GM20431 (cell line): Measurements from ENCODE around the gene PRRG4.
"Not testable (repeated sequence)": the region's sequence is repeated elsewhere in the genome, so short reads cannot be mapped to it uniquely, and the experiment has no call there.

Experiments used
- in situ Hi-C: fragments of 300-500 bp; cut with MseI, MboI; formaldehyde crosslinking; loops from one replicate; pipeline ENCODE4 v1.15.0; 2020; ENCODE audit warnings: low sequenced_read_pairs; ENCODE audit not compliant: unreplicated experiment

PRRG4 gene

DNA sequence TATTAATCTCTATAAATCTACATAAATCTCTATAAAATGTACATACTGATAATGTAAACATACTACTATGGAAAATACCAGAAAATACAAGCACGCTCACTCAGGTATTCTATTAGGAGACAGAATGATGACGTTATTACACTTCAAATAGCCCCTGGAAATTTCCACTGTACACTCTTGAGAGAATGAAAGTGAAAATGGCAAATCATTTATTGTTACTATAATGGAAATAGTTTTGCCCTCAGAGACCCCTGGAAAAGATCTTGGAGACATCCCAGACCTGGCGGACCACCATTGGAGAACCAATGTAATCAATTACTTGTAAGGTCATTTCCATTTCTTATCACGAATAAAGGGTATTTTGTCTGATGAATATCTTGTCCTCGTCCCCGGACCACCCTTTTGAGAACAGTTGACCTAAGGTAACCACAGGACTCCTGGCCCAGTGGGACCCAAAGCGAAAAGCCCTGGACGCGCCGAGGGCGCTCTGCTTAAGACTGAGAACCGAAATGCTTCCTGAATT lies 509 bp upstream of the PRRG4 start:
- in situ Hi-C loops: no loop called here

GRCh38 chr11:32830413-32830738 lies 649 bp downstream of the PRRG4 start:
- in situ Hi-C loops: no loop called here

DNA sequence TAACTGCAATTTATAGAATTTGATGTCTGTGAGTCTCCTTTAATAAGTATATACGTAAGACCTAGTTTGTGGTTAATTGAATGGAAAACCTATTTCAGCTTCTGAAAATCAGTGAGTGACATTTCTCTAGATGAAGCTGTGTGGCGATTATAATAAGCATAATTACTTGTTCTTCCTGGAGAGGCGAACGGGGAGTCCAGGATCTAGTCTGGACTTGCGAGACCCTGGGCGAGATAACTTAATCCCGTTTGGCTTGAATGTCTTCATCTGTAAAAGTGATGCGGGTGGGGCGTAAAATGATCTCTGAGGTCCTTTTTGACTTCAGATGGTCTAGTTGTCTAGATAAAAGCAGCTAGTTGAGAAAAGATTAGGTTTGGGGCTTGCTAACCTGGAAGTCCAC lies 1.1 kb downstream of the PRRG4 start:
- in situ Hi-C loops: no loop called here

DNA sequence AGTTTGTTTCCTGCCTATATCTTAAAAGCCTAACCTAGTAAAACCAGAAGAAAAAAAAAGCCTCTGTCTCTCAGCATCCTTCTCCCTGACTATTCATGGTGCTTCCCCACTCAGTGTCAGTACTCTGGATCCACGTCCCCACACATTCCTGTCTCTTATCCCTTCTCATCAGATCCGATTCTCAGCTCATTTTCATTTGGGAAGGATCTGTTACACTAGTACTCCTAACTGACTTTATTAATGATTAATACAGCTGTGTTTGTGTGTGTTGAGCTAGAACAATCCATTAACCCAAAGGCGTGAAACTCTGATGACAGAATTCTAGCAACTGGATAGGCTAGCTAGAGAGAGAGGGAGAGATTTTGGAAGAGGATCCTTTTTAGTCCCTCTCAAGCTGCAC lies 1.5 kb downstream of the PRRG4 start:
- in situ Hi-C loops: no loop called here

DNA sequence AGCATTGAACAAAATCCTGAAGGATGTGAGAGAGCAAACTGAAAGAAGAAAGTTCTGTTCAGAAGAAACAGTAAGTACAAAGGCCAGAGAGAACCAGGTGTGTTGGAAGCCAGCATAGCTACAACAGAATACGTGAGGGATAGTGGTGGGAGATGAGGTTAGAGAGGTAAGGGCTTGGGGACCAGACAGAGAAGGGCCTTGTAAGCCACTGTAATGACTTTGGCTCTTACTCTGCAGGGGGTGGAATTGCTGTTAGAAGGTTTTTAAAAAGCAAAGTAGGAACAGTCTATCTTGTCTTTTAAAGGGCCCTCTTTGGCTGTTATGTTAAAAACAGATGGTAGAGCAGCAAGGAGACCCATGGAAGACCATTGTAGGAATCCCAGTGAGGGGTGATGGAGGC lies 4.2 kb downstream of the PRRG4 start:
- in situ Hi-C loops: no loop called here

GRCh38 chr11:32836946-32837345 lies 7.2 kb downstream of the PRRG4 start:
- in situ Hi-C loops: no loop called here

DNA sequence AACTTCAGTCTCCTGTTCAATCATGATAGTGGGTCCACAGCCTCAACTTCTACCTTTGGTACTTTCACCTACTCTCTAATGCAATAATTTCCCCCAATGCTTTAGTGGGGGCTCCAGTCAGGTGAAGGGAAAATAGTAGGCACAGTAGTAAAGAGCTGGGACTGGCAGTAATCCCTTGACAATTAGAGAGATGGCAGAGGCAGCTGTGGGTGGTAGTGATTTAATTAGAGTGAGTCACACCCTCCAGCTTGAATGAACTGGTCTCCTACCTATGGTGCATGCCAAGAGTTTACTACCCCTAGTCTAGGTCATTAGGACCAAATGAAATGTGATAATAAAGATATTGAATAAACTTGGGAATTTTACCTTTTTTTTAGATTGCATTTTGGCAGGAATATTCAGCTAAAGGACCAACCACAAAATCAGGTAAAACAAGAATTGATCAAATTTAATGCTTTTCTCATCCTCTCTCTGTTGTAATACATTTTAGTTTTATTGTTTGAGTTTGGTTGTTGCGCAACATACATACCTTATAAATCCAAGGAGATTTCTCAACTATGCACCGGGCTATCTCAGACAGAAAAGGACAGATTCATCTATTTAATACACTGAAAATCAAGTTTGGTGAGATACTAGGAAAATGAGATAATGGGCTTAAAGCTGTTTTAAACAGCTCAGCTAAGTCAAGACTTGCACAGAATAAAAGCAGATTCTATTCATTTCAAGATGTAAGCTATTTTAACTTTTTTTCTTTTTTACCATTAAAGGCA lies 9.0 kb downstream of the PRRG4 start:
- in situ Hi-C loops: no loop called here

GRCh38 chr11:32839308-32839707 lies 9.6 kb downstream of the PRRG4 start:
- in situ Hi-C loops: no loop called here

DNA sequence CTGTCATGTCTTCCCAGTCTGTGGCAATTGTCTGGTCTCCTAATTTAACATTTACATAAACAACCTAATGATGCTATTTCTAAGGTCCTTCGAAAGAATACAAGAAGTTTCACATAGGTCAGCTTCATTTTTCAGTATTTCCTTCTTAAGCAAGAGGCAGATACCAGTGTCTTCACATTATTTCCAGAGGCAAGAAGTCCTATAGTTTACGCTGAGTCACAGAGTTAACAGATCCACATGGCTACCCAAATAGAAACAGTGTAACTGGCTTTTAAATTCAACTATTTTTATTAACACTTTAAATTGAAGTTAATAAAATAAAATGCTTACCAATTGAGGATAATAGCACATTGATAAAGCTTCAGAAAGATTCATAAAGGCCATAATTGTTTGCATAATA lies 10.9 kb downstream of the PRRG4 start:
- in situ Hi-C loops: no loop called here

GRCh38 chr11:32843544-32843943 lies 13.8 kb downstream of the PRRG4 start:
- in situ Hi-C loops: no loop called here

DNA sequence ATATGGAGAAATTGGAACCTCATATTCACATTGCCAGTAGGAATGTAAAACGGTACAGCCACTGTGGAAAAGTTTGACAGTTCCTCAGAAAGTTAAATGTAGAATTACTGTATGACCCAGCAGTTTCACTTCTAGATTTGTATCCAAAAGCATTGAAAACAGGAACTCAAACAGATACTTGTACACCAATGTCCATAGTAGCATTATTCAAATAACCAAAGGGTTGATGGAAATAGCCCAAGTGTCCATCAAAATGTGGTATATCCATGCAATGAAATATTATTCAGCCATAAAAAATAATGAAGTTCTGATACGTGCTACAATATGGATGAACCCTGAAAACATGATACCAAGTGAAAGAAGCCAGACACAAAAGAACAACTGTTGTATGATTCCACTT lies 17.8 kb downstream of the PRRG4 start:
- in situ Hi-C loops: no loop called here

GRCh38 chr11:32849761-32850160 lies 20.0 kb downstream of the PRRG4 start:
- in situ Hi-C loops: no loop called here

- in situ Hi-C loops: no loop called here
Measured at GRCh38 chr11:32851251-32851650, 21.5 kb downstream of the PRRG4 start.

DNA sequence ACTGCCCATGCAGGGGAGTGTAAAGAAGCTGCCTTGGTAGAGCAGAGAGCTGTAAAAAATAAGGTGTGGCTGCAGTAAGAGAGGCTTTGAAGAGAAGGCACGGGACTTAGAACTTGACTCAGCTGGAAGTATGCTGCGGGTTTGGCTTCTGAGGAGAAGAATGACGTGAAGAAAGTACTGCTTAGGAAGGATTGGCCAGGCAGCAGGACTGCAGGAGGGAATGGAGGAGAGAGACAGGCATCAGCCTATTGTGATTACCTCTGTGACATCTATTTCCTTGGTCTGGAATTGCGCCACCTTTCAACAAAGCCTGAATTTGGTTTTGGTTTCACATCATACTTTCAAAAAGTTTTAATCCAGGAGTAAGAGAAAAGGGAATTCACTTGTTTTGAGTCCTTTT lies 22.5 kb downstream of the PRRG4 start:
- in situ Hi-C loops: no loop called here

- in situ Hi-C loops: no loop called here
Measured at GRCh38 chr11:32855601-32856000, 25.9 kb downstream of the PRRG4 start.

DNA sequence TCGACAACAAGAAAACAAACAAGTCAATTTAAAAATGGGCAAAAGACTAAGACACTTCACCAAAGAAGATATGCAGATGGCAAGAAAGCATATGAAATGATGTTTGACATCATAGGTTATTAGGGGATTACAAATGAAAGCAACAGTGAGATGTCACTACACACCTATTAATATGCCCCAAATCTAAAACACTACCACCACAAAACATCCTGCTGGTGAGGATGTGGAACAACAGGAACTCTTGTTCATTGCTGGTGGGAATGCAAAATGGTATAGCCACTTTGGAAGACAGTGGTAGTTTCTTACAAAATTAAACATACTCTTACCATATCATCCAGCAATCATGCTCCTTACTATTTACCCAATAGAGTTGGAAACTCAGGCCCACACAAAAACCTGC lies 29.0 kb downstream of the PRRG4 start:
- in situ Hi-C loops: no loop called here

DNA sequence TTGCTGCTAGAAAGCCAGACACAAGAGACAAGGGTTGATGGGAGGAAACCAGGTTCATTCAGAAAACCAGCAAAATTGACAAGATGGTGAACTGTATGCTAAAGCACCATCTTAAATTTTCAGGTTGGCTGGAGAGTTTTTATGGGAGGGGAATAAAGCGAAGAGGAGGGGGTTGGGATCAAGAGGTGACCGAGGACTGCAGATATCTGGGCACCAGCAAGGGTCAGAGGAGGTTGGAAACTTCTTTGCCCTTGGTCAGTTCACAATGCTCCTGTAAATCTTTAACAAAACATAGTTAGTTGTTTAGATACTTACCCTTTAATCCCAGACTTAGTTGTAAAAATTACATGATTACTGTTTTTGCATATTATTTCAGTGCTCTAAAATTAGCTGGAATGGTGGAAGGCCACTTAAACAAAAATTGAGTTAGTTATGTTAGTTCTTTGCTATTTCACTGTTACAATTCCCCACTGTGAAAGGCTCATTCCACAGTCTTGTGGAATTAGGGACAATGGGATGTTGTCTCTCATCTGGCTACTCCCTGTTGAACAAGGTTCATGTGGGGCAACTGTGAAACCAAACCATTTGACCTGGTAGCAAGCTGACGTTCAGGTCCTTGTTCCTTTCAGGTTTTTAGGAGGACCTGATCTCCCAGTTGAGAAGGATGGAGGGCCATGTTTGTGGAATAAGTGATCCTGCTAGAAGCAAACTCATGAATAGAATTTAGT lies 32.3 kb downstream of the PRRG4 start:
- in situ Hi-C loops: no loop called here

GRCh38 chr11:32864555-32864954 lies 34.8 kb downstream of the PRRG4 start:
- in situ Hi-C loops: no loop called here

DNA sequence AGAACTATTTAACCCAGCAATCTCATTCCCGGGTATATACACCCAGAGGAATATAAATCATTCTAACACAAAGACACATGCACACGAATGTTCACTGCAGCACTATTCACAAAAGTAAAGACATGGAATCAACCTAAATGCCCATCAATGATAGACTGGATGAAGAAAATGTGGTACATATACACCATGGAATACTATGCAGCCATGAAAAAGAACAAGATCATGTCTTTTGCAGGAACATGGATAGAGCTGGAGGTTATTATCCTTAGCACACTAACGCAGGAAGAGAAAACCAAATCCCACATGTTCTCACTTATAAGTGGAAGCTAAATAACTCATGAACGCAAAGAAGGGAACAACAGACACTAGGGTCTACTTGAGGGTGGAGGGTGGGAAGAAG lies 39.0 kb downstream of the PRRG4 start:
- in situ Hi-C loops: not testable (repeated sequence)

- in situ Hi-C loops: no loop called here
Measured at GRCh38 chr11:32870676-32871075, 40.9 kb downstream of the PRRG4 start.

DNA sequence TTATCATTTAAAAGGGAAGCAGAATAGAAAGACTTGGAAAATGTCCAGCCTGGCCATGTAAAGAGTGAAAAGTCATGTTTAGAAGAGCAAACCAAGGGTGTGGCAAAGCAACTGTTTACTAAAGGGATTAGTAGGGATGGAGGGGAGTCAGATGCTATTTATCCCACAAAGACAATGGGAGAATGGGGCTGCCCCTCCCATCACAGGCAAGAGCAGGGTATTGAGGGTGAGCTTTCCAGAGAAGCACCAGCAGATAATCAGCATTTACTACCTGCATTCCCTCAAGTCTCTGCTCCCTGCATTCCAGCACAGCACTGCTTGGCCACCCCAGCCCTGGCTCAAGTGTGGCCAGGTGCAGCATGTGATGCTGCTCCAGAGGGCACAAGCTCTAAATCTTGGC lies 44.4 kb downstream of the PRRG4 start:
- in situ Hi-C loops: no loop called here

DNA sequence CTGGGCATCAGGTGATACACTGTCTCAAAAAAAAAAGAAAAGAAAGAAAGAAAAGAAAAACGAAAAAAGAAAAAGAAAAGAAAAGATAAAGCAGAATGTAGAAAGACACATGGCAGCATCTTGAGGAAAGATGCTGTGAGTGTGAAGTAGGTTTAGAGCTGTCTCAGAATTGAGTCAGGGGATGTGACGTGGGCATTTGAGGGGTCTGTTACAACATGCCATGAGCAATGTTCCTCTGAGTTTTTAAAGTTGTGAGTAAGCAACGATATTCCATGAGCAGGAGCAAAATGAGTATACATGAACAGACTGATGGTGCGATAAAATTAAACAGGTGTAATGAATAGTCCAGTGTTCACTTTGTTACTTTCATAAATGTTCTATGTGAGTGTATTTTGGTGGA lies 51.6 kb downstream of the PRRG4 start:
- in situ Hi-C loops: no loop called here
